ENCODE results near the gene IQGAP2.

DNA sequence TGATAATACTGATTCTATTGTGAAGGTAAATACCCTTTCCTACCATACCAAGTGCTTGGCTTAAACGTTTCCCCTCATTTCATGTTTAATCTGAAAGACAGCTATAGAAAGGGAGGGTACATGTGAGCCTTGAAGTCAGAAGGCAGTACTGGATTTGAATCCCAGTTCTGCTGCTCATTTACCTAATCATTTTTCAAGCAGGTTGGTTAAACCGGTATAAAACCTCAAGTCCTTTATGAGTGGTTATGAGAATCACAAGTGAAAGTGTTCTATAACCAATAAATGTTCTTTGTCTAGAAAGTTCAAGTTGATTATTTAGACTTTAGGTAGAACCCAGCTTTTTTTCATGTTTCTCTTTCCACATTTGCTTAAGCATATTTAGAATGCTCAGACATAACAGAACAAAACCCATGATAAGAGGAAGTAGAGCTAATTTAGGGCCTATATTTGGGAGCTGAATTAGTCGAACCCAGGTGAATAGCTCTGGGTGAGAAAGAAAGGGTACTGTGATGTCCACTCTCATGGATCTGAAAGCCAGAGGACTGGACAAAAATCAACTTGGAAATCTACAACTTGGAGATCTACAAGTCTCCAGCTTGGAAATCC, 249.8 kb downstream of the IQGAP2 start:
- TF ChIP-seq, protein P1, sequence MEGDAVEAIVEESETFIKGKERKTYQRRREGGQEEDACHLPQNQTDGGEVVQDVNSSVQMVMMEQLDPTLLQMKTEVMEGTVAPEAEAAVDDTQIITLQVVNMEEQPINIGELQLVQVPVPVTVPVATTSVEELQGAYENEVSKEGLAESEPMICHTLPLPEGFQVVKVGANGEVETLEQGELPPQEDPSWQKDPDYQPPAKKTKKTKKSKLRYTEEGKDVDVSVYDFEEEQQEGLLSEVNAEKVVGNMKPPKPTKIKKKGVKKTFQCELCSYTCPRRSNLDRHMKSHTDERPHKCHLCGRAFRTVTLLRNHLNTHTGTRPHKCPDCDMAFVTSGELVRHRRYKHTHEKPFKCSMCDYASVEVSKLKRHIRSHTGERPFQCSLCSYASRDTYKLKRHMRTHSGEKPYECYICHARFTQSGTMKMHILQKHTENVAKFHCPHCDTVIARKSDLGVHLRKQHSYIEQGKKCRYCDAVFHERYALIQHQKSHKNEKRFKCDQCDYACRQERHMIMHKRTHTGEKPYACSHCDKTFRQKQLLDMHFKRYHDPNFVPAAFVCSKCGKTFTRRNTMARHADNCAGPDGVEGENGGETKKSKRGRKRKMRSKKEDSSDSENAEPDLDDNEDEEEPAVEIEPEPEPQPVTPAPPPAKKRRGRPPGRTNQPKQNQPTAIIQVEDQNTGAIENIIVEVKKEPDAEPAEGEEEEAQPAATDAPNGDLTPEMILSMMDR (optimal IDR thresholded peaks at IDR 0.05 in 1 of 3, IDR thresholded peaks at IDR 0.05 in 1 of 3, conservative IDR thresholded peaks at IDR 0.05 in 1 of 3; ENCODE audit: extremely low read depth in 1 of 3, insufficient read depth in 2 of 3, low read length in 3 of 3): no peak
- TF ChIP-seq EZH2 (IDR thresholded peaks at IDR 0.05; ENCODE audit: low read length): no peak

All from keratinocyte (primary cell).